ENCODE measurements around the gene KCTD6.

KCTD6 gene

GRCh38 chr3:58491506-58492402, at the start of gene KCTD6:
KCTD6 (plus strand) TSS chr3:58492096; CDS start chr3:58498756, 6,660 bp downstream.
- DNase-seq, result peak; percentile 86 to 91

GRCh38 chr3:58452176-58452575, 39.7 kb upstream of the KCTD6 start:
- DNase-seq, result no peak

- DNase-seq, result no peak
Observed at GRCh38 chr3:58459160-58459559, 32.7 kb upstream of the KCTD6 start.

DNA sequence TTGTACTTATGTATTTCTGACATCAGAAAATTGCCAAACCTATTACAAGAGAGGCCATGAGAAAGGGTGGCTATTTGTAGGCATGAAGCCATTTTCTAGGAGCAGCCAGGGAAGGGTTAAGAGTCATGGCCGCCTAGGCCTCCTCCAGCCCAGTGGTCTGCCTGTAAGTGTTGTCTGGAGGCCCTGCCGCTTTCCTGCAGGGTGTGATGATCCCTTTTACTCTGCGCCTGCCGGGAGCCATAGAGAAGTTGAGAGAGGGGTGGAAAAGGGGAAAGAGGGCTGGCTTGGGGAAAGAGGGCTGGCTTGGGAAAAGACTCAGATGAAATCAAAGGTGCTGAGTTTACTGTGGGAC, 29.1 kb upstream of the KCTD6 start:
- no peak for DNase-seq

DNA sequence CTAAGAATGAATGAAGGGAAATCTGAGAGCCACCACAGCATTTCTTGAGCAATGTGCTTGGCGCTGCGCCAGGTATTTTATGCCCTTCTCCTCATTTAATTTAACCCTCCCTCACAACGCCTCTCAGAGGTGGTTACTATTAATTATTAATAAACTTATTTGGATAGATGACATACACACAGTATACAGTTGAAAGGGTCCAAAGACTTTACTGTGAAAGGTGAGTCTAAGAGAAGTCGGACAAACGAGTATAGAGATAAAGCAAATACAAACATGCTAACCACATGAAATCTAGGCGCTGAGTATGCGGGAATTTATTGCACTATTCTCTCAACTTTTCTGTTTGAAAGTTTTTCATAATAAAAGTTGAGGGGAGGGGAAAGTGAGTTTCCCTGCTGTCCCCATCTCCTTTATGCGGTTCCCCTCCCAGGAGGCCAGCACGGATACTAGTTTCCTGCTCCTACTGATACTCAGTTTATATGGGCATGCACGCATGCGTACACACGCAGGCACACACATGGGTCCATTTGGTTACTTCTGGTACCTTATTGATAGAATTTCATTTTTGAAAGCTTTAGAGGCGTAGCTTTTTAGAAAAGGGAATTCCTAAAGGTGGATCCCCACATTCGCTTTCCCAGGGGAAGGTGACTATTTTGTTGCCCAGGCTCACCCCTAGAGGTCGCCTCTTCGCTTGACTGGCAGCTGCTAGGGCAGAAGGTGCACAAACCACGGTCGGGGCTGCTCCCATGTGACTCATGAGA, 28.5 kb upstream of the KCTD6 start:
- peak; percentile 78 to 81 for DNase-seq

DNA sequence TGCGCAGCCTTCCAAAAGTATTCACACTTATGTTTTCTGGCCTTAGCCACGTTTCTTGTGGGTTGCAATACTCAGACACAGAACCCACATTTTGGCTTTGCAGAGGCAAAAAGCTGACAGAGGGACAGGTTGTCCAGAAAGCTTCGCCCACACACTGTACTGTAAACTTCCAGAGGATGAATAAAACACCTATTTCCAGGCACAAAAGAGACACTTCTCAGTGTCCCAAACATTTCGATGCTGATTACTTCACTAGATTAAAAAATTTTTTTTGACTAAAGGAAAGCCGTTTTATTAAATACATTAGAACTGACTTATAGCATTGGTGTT, 28.0 kb upstream of the KCTD6 start:
- DNase-seq, result no peak

- peak in 1 of 2 donors; percentile 11 for DNase-seq
Observed at GRCh38 chr3:58464866-58465265, 27.0 kb upstream of the KCTD6 start.

GRCh38 chr3:58466899-58467563, 24.9 kb upstream of the KCTD6 start:
- no peak for DNase-seq

- DNase-seq, result no peak
Observed at GRCh38 chr3:58469096-58469495, 22.8 kb upstream of the KCTD6 start.

DNA sequence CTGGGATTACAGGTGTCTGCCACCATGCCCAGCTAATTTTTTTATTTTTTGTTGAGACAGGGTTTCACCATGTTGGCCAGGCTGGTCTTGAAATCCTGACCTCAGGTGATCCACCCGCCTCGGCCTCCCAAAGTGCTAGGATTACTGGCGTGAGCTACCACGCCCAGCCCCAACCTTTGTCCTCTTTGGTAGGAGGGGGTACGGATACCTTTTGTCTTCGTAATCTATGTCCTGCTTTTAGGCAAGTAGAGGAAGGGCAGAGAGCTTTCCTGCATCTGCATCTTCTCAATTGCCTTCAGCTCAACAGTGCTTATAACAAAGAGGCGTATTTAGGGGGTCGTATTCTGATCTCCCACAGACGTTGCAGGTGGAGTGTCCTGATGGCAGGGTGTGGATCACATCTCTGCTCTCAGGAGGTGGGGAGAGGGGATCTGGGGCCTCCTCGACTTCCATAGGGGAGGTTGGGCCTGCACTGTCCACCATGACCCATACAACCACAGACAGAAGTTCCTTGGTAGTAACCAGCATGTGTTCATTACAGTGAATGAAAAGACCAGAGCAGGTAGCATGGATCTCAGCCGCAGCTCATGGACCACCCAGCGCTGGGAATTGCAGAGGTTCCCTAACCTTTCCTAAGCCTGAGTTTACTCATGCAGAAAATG, 21.4 kb upstream of the KCTD6 start:
- no peak for DNase-seq

DNA sequence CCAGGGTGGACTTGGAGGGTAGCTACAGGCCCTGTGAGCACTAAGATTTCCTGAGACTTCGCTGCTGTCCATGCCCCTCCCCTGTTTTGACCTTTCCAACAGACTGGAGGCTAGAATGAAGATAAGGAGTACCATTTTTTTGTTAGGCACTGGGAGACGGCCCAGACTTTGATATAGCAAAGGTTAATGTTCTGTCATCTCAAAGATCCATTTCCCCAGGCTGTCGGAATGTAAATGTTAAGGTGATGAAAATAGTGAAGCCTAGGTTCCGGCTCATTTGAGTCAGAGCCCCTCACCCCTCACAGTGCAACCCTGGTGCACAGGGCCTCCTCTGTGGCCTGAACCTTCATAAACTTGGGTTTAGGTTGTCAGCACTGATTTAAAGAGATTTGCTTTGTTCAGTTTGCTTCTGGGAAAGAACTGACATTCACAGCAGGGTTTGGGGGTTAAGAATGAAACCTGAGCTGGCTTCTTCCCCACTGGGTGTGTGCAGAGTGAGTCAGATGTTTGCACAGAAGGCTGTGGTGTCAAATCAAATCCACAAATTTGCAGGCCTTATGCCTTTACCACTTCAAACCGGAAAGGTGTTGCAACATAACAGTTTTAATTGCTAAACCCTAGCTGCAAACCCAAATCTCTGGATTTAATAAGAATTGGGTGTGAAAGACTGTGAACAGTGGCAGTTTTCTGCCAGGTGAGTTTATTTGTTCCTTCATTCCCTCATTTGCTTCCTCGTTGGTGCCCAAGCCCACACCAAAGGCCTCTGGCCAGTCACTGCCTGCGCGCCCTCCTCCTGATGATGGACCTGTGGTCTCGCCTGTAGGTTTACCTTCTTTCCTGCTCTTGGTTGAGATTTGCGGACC, 20.6 kb upstream of the KCTD6 start:
- DNase-seq, result peak; percentile 42 to 51

- DNase-seq, result no peak
Observed at GRCh38 chr3:58473275-58473674, 18.6 kb upstream of the KCTD6 start.

DNA sequence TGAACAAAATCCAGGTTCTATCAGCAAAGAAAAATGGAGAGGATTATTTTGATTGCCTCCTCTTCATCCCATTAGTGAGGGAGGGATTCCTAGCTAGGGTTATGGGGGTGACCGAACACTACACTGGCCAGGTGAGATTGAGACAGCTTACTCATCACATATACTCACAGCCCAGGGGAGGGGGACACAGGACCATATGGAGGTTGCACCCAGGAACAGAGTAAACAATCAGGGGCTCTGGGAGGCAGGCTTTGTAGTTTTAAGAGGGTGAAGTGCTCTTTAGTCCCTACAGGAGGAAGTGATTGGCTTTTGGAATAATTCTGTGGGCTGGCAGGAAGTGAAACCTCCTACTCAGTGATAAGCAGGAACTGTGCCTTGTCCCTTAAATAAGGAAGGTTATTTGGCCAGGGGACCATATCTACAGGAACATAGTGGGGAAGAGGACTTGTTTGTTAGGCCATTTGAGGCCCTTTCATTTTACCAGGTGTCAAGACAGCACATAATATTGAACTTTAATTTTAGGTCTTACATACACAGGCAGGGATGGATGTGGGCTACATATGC, 17.5 kb upstream of the KCTD6 start:
- no peak for DNase-seq

GRCh38 chr3:58474967-58475578, 16.8 kb upstream of the KCTD6 start:
- no peak for DNase-seq

- DNase-seq, result no peak
Observed at GRCh38 chr3:58478781-58479180, 13.1 kb upstream of the KCTD6 start.

- DNase-seq, result no peak
Observed at GRCh38 chr3:58480309-58480708, 11.6 kb upstream of the KCTD6 start.

- no peak for DNase-seq
Observed at GRCh38 chr3:58482917-58483636, 8.8 kb upstream of the KCTD6 start.

DNA sequence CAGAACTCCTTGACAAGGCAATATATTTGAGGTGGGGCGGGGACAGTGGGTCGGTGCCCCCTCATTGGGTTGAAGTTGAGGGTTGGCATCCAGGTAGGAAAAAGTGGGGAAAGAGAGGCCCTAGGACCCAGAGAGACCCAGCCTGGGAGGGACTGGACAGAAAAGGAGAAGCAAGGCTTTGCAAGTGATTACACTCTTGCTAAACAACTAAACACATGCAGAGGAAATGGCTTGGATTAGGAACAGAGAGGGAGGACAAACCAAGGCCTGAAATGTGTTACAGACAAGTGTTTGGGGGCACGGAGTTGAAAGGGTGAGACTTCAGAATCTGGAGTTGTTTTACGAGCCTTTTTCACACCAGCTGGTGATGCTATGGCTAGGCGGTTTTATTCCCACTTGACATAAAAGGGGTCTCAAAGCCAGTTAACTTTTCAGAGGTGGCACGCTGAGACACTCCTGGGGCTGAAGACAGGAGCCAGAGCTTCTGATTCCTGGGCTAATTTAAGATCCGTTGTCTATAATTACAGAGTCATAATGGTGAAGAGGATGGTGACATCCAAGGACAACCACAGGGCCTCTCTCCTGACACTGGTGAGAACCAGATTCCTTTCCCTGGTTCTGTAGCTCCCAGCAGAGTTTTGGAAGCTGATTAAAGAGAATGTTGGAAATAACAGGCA, 7.7 kb upstream of the KCTD6 start:
- no peak for DNase-seq

- DNase-seq, result no peak
Observed at GRCh38 chr3:58484722-58485069, 7.2 kb upstream of the KCTD6 start.

GRCh38 chr3:58485801-58486435, 6.0 kb upstream of the KCTD6 start:
- no peak for DNase-seq
